Measurements from ENCODE around the gene SLMAP. TPM values are rescaled to one million over a fixed set of nuclear protein-coding genes. Genes with fewer than 3 reads are reported as not detected.
"Not testable (repeated sequence)": the region's sequence is repeated elsewhere in the genome, so short reads cannot be mapped to it uniquely, and the experiment has no call there.

SLMAP gene
- total RNA-seq, 1 donor from 2014 or later: 37.8 TPM

DNA sequence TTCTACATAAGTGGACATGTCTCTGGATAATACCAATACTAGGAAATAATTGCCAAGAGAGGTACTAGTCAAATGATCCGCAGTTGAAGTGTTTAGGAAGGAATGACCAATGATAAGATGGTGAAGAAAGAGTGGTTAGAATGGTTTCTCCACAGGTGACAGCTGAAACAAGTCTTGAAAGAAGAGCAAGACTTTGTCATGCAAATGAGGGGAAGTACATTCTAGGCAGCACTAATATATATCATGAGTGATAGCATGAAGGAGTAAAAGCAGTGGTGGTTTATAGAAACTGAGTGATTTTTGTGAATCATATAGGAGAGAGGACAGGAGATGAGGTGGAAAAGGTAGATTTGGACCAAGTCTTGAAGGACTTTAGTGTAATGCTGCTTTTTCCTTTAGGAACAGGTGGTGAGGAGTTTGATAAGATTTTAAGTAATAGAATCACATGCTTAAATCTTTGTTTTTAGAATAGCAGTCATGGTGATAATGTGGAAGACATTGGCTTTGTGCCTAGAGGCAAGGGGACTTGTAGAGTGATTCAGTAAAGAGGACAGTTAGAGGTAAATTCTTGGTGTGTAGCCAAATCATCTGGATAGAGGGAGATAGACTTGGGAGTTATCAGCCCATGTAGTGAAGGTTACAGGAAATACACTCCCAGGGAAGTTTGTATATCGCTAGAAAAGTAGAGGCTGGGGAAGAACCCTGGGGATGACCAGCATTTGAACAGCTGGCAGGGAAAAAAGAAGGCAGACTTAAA is 31.9 kb downstream of the SLMAP start:
- no peak for DNase-seq (ENCODE audit: extremely low read depth, low read depth, low spot score)

DNA sequence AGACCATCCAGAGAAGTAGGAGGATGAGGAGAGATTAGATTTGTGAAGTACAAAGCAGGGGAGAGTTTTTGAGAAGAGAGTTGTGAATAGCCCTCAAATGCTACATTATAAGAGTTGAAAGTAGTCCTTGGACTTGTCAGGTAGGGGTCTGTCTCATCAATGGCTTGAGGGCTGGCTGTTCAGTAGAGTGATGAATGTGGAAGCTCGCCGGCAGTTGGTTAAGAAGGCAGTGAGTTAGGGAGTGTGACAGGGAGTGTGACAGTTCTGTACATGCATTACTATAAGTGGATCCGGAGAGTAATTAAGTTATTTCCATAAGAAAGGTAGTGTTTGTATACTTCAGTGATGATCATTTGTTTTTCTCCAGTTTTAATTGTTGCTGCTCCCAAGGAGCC is 32.5 kb downstream of the SLMAP start:
- no peak for DNase-seq (ENCODE audit: extremely low read depth, low read depth, low spot score)

DNA sequence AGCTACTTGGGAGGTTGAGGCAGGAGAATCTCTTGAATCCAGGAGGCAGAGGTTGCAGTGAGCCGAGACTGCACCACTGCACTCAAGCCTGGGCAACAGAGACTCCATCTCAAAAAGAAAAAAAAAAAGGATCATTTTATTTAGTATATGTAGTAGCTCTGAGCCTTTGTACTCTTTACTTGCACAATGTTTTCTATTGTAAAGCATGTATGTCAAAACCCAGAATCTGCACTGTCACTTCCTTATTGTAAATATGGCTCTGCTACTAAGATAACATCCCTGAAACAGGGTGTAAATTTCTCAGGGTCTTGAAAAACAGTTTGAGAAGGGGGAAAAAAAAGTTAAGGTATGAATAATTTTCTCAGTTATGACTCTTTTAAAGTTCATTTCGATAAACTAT is 35.1 kb downstream of the SLMAP start:
- no peak for DNase-seq (ENCODE audit: extremely low read depth, low read depth, low spot score)

DNA sequence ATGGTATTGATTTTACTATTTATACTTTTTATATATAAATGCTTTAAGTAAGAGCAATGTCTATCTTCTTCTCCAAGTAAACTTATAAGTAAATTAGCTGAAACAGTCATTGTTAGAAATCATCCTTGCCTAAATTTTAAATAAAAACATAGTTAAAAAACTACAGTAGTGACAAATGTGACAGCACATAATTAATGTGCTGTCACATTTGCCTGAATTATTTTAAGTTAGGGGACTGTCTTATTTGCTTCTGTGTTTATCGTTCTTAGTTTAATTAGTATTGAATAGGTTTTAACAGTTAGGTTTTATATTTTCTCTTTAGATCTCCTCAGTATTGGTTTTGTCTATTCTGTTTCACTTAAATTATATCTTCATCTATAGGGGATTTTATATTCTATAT is 36.1 kb downstream of the SLMAP start:
- no peak for DNase-seq (ENCODE audit: extremely low read depth, low read depth, low spot score)

DNA sequence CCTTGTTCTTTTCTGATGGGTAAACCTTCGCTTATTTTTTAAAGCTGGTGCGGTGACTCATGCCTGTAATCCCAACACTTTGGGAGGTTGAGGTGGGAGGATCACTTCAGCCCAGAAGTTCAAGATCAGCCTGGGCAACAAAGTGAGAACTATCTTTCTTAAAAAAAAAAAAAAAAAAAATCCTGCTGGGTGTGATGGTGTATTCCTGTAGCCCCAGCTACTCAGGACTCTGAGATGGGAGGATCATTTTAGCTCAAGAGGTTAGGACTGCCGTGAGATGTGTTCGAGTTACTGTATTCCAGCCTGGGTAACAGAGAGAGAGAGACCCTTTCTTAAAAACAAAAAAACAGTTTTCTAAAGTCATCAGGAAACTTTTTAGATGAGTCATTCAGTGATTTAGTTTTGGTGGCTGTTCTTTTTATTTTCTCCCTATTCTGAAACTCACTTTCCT is 37.7 kb downstream of the SLMAP start:
- no peak for DNase-seq (ENCODE audit: extremely low read depth, low read depth, low spot score)

DNA sequence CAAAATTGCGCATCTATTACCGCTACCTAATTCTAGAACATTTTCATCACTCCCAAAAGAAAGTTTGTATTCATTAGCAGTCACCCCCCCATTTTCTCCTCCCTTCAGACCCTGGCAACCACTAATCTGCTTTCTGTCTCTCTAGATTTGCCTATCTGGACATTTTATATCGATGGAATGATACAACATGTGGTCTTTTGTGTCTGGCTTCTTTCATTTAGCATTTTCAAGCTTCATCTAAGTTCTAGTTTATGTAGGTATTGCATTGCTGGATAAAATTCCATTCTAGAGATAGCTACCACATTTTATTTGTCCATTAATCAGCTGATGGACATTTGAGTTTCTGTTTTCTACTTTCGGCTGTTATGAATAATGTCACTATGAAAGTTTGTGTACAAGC is 38.4 kb downstream of the SLMAP start:
- DNase-seq (ENCODE audit: extremely low read depth, low read depth, low spot score): no peak

DNA sequence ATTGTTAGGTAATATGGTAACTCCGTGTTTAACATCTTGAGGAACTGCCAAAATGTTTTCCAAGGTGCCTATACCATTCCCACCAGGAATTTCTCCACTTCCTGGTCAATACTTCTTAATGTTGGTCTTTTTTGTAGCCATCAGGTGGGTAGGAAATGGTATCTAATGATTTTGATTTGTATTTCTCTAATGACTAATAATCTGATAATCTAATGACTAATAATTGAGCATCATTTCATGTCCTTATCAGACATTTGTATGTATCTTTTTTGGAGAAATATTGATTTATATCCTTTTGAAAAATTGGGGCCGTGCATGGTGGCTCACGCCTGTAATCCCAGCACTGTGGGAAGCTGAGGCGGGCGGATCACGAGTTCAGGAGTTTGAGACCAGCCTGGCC is 38.8 kb downstream of the SLMAP start:
- no peak for DNase-seq (ENCODE audit: extremely low read depth, low read depth, low spot score)

DNA sequence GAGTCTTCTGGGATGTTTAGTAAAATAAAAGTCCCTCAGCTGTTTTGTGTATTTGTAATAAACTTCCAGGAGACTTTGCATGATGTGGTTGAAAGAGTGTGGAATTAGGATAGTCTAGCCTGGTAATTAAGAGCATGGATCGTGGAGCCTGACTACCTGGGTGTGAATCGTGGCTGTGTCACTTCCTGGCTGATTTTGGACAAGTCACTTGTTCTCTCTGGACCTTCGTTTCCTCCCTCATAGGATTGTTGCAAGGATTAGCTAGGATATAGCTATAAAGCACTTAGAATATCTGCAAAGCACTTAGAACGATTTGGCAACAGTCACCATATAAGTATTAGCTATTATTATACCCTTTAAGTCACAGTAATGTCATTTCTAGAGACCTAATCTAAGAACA is 40.2 kb downstream of the SLMAP start:
- DNase-seq (ENCODE audit: extremely low read depth, low read depth, low spot score): no peak

DNA sequence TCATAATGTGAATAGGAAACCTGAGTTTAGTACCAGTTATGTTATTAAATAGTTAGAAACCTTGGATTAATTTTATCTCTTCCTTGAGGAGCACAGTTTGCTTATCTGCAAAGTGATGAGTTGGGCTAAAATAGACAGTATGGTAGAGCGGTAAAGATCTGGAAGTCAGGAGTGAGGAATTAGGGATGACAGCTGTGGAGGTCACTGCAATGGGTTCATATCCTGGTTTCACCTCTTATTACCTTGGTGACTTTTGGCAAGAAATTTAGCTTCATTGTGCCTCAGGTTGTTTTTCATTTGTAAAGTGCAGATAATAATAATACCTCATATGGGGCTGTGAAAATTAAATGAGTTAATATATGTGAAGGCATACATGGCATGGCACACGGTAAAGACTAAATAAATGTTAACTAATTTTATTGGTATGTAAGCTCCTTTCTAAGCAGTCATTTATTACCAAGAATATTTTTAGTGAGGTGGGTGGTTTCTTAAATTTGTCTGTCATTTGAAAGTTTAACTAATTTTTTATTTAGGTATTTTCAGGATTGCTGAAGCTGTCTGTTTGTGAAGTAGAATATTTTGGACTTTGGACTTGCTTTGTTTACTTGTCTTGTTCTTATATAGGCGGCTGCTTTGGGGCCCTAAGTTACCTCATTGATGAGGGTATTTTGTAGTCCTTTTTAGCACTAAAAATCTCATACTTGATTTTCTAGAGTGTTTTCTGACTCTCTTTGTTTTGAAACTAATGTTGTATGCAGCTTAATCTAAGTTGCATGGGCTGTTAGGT is 41.8 kb downstream of the SLMAP start:
- no peak for DNase-seq (ENCODE audit: extremely low read depth, low read depth, low spot score)

DNA sequence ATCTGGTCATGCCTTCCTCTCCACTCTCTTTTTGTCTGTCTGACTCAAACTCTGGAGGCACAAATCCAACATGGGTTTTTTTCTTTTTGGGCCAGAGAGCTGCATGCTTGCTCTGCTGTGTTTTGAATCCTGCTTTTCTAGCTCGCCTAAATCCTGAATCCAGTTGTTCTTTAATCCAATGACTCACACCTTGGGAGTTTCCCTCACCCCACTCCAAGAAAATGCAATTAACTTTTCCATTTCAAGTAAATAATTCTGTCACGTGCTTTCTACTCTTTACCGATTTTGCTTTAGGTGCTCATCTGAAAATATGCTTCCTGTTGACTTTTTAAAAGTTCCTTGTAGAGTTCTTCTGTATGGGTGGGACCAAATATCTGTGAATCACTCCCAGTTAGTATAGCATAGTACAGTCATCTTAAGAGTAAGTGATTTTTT is 47.6 kb downstream of the SLMAP start:
- peak; percentile 87 for DNase-seq (ENCODE audit: extremely low read depth, low read depth, low spot score)

DNA sequence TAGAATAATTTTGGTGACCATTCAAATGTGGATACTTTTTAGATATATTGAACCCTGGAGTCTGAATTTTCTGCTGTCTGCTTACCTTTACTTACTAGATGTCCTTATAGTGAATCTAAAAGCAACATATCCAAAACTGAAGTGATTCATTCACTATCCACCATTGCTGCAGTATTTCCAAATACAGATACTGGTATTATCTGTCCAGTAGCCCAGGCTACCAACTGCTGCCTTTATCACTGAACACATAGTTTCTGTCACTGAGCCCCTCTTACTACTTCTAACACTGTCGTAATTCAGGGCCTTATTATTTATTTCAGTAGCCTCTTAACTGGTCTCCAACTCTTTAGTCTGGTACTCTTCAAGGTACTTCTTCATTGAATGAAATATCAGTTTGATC is 49.2 kb downstream of the SLMAP start:
- DNase-seq (ENCODE audit: extremely low read depth, low read depth, low spot score): no peak

DNA sequence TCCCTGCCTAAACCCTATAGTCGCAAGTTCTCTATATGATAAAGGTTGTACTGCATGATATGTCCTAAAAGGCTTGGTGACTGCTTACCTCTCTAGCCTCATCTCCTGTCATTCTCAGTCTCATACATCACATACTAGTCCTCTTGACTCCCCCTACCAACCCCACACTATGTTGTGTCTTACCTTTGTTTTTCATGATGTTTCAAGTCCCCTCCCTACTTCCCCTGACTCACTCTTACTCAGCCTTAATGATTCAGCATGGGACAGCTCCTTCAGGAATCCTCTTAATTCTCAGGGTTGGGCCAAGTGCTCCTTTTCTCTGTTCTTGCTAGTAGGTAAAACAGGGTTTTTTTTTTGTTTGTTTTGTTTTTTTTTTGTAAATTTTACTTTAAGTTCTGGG is 49.6 kb downstream of the SLMAP start:
- DNase-seq (ENCODE audit: extremely low read depth, low read depth, low spot score): peak; percentile 45

DNA sequence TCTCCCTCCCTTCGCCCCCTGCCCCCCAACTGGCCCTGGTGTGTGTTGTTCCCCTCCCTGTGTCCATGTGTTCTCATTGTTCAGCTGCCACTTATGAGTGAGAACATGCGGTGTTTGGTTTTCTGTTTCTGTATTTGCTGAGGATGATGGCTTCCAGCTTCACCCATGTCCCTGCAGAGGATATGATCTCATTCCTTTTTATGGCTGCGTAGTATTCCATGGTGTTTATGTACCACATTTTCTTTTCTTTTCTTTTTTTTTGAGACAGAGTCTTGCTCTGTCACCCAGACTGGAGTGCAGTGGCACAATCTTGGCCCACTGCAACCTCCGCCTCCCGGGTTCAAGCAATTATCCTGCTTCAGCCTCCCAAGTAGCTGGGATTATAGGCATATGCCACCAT is 50.1 kb downstream of the SLMAP start:
- DNase-seq (ENCODE audit: extremely low read depth, low read depth, low spot score): not testable (repeated sequence)

DNA sequence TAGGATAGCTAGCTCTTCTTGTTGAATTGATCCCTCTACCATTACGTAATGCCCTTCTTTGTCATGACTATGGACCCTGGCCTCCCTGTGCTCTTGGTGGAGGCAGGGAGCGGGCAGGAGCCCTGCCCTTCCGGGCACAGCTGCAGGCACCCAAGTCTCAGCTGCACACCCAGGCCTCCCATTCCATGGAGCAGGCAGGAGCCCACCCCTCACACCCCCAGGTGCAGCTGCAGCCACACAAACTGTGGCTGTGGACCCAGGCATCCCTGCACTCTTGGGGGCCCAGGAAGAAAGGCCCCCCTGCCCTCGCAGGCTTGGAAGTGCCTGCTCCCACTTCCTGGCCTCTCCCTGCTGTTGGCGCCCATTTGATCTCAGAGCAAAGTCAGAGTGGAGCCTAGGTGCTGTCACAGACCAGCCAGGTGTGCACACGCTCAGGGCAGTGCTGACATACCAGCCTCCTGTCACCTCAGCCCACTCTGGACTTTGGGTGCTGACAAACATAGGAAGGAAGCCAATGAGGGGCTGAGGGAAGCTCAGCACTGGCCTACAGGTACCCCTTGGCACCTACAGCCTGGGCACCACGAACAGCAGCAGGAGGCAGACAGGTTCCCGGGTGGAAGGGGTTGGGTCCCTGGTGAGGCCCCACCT is 53.0 kb downstream of the SLMAP start:
- DNase-seq (ENCODE audit: extremely low read depth, low read depth, low spot score): no peak

DNA sequence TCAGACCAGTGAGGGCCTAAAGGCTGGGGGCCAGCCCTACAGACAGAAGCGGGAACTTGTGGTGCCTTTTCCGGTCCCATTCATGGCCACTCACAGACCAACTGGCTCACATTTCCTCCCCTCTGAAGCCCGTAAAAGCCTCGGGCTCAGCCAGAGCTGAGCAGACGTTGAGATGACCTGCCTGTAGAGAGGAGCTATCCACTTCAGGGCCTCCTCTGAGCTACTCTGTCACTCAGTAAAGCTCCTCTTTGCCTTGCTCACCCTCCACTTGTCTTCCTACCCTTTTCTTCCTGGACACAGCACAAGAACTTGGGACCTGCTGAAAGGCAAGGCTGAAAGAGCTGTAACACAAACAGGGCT is 53.5 kb downstream of the SLMAP start:
- no peak for DNase-seq (ENCODE audit: extremely low read depth, low read depth, low spot score)

DNA sequence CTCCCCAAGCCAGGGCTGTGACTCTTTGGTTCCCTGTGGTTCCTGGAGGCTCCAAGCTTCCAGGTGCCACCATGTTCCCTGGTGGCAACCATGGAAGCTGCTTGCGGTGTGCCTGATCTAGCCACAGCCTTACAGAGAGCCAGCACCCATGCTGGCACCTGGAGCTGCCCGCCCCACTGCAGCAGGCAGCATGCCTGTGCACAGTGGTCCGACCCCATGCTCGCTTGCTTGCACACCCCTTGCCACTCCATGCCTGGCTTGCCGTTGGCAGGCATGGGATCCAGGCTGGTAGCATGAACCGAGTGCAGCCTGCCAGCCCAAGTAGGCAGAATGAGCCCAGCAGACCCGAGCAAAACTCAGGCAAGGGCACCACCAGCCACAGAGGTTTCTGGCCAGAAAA is 53.9 kb downstream of the SLMAP start:
- no peak for DNase-seq (ENCODE audit: extremely low read depth, low read depth, low spot score)

DNA sequence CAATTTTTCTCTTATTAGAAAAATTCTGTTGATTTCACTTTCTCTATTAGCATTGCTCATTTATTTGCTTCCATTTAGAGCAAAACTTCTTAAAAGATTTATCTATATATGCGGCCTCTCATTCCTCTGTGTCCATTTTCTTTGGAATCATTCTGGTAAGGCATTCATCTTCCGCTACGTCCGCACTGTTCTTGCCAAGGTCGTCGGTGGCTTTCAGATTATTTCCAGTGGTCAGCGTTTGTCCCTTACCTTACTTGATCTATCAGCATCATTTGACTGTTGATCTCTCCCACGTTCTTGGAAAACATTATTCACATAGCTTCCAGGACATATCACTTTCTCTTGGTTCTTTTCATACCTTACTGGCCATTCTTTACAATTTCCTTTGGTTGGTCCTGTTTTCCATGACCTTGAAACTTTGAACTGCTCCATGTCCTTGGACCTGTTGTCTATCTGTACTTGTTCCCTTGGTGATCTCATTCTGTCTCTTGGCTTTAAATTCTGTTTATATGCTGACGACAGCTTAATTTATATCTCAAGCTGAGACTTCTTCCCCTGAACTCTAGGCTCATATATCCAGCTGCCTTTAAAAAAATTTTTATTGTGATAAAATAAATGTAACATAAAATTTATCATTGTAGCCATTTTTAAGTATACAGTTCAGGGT is 54.5 kb downstream of the SLMAP start:
- DNase-seq (ENCODE audit: extremely low read depth, low read depth, low spot score): no peak

DNA sequence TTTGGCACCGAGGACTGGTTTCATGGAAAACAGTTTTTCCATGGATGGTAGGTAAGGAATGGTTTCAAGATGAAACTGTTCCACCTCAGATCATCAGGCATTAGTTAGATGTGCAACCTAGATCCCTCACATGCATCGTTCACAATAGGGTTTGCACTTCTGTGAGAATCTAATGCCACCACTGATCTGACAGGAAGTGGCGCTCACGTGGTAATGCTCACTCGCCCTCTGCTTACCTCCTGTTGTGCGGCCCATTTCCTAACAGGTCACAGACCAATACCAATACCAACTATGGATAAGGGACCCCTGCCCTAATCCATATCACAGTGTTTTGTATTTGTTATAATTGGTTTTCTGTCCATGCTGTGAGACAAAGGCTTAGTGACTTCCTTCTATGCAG is 58.9 kb downstream of the SLMAP start:
- DNase-seq (ENCODE audit: extremely low read depth, low read depth, low spot score): no peak

DNA sequence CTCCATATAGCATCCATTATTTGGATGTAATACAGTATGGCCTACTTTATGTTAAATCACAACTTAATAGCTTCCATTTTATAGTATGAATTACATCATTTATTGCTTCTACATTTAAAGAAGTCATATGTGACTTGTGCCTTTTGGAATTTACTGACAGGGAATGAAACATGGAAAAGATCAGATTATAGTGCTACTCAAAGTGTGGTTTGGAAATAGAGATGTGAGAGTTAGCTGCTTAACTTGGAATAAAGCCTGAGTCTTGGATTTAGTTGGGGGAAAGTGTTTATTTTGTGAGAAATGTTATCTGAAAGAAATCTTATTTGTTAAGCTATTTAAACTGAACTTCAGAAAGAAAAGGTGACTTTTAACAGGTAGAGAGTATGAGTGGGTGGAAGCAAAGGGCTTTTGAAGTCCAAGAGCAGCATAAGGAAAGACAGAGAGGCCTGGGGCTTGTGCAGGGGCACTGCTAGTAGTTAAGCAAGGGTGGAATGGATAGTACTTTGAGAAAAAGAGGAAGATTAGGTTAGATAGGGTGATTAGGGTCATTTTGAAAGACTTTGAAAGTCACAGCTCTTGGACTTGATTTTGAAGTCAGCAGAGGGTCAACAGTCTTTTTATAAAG is 60.5 kb downstream of the SLMAP start:
- no peak for DNase-seq (ENCODE audit: extremely low read depth, low read depth, low spot score)

DNA sequence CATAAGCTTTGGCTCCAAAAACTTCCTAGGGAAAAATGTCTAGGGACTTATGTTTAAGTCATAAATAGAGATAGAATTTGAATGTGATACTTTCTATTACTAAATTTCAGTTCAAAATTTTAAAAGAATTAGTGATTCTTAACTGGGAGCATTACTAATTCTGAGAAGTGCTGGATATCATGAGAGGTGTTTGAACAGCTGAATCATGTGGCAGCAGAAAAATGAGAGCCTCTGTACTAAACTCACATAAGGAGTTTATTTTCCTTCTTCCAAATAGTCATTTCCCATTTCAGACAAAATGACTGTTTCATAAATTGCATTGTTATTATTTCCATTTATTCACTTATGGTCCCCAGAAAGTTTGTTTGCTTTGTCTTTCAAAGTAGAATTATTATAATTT is 62.7 kb downstream of the SLMAP start:
- DNase-seq (ENCODE audit: extremely low read depth, low read depth, low spot score): no peak

DNA sequence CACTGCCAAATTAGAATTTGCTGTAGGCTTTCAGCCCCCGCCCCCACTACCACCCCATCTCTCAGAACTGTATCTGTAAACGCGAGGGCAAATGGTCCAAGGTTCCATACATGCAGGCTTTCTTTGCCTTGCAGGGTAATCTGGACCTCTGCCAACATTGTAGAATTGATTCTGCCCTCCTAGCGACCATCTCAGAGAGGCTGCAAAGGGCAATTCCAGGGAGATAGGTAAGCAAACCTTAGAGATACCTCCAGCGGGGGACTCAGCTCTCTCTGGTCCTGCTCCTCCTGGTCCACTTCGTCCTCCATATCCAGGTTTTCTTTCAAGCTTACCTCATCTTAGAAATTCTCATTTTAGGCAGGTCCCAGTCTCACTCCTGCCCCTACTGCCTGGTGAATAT is 64.4 kb downstream of the SLMAP start:
- no peak for DNase-seq (ENCODE audit: extremely low read depth, low read depth, low spot score)

Measured in glomerular endothelial cell (primary cell).